GM18858 (cell line): ENCODE results near the gene SNORC.
"Not testable (repeated sequence)": the region's sequence is repeated elsewhere in the genome, so short reads cannot be mapped to it uniquely, and the experiment has no call there.

Source experiments
- ATAC-seq: cut with Tn5 transposase; IDR thresholded peaks from one replicate; pipeline ENCODE4 v1.9.1; 2021; ENCODE audit not compliant: unreplicated experiment

The SNORC gene

GRCh38 chr2:232870018-232870765 is at the start of gene SNORC:
SNORC (plus strand) TSS chr2:232870264; CDS start chr2:232870342, 78 bp downstream.
- no peak for ATAC-seq

GRCh38 chr2:232829988-232830387 is 40.1 kb upstream of the SNORC start:
- ATAC-seq = no peak

GRCh38 chr2:232831496-232831895 is 38.6 kb upstream of the SNORC start:
- ATAC-seq = no peak

GRCh38 chr2:232833830-232834229 is 36.2 kb upstream of the SNORC start:
- no peak for ATAC-seq

- no peak for ATAC-seq
Measured at GRCh38 chr2:232835687-232836208, 34.3 kb upstream of the SNORC start.

- no peak for ATAC-seq
Measured at GRCh38 chr2:232836934-232837333, 33.1 kb upstream of the SNORC start.

GRCh38 chr2:232838406-232838874 is 31.6 kb upstream of the SNORC start:
- no peak for ATAC-seq

GRCh38 chr2:232839411-232840079 is 30.5 kb upstream of the SNORC start:
- ATAC-seq = no peak

GRCh38 chr2:232842689-232843088 is 27.4 kb upstream of the SNORC start:
- ATAC-seq = no peak

GRCh38 chr2:232843834-232844233 is 26.2 kb upstream of the SNORC start:
- no peak for ATAC-seq

GRCh38 chr2:232846055-232846454 is 24.0 kb upstream of the SNORC start:
- no peak for ATAC-seq

GRCh38 chr2:232850039-232850438 is 20.0 kb upstream of the SNORC start:
- ATAC-seq = no peak

- not testable (repeated sequence) for ATAC-seq
Measured at GRCh38 chr2:232852081-232852480, 18.0 kb upstream of the SNORC start.

- ATAC-seq = no peak
Measured at GRCh38 chr2:232852676-232853075, 17.4 kb upstream of the SNORC start.

GRCh38 chr2:232854082-232854481 is 16.0 kb upstream of the SNORC start:
- ATAC-seq = no peak

GRCh38 chr2:232857158-232857563 is 12.9 kb upstream of the SNORC start:
- no peak for ATAC-seq

- ATAC-seq = no peak
Measured at GRCh38 chr2:232859385-232859916, 10.6 kb upstream of the SNORC start.

GRCh38 chr2:232860593-232861241 is 9.3 kb upstream of the SNORC start:
- no peak for ATAC-seq

- ATAC-seq = no peak
Measured at GRCh38 chr2:232861353-232861752, 8.7 kb upstream of the SNORC start.

- ATAC-seq = no peak
Measured at GRCh38 chr2:232863996-232864395, 6.1 kb upstream of the SNORC start.

GRCh38 chr2:232865165-232865564 is 4.9 kb upstream of the SNORC start:
- ATAC-seq = no peak
